Measurements from ENCODE around the gene BEND6.

Gene BEND6

DNA sequence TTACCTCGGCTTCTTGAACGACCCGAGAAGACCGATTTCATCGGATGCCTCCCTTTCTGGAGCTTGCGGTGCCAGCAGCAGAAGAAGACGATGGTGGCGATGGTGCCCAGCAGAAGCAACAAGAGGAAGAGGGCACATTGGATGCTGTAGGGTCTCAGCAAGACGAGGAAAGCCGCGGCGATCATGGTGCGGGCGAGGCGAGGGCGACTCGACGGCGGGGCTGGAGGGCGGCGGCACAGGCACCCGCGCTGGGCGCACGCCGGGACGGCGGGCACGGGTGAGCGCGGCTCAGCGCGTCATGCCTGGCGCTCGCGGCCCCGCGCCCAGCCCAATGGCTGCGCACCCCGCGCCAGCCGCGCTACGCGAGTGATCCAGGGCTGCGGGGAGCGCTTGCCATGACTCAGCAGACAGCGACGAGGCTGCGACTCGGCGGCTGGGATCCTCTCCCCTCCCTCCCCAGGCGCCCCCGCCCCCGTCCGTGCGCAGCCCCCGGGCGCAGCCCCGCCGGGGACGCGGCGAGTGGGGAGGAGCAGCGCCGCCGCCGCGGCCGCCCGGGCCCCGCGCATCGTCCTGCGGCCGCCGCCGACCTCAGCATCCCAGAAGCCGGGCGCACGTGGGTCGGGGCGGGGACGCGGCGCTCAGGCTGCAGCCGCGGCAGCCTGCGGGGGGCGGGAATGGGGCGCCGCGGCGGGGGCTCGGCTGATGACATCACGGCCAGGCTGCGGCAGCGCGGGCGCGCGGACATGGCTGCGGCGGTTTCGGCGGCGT, at the start of gene BEND6:
Gene BEND6, plus strand, starts transcription at position 705 of the 768 bp plus-strand sequence. CDS start 26,704 bp downstream, outside the sequence.
- DNase-seq (ENCODE audit: low read depth), result no peak

GRCh38 chr6:56905378-56905777, 49.5 kb upstream of the BEND6 start:
- DNase-seq (ENCODE audit: low read depth), result no peak

DNA sequence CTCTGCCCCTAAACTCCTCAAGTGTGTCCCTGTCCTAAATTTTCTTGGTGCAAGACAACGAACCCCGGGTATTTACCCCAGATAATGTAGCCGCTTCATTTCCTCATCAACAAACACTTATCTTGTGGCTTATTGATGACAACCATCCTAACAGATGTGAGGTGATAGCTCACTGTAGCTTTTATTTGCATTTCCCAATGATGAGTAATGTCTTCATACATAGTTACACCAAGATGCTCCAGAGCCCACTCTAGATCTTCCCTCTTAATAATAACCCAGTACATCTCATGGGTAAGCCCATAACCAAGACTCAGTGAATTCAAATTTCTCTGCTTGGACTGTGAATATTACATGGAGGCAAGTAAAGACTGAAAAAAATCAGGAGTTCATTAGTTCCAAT, 48.2 kb upstream of the BEND6 start:
- peak; percentile 63 for DNase-seq (ENCODE audit: low read depth)

DNA sequence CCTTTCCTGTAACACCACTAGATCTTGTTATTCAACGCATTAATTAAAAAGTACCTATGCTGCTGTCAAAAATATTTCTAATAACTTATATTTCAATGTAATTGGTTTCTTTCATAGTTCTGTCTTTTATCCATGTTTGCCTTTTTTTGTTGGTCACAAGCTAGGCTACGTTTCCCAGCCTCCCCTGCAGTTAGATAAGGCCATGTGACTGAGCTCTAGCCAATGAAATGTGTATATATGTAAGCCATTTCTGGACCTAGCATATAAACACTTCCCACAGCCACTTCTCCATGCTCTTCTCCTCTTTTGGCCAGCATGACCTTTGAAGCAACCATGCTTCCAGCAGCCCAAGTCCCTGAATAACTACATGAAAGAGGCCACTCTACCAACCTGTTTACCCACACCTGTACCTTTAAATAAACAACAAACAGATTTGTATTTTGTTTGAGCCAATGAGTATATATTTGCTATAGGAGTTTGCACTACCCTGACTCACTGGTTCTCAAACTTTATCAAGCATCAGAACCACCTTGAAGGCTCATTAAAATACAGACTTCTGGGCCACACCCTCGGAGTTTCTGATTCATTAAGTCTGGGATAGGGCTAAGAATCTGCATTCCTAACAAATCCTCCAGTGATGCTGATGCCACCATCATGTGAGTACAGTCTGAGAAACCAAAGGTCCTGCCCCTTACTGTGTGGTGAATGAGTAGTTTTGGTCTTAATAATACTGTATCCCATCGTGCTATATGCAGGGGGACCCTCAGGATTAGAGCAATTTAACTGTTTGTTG, 45.6 kb upstream of the BEND6 start:
- DNase-seq (ENCODE audit: low read depth), result no peak

DNA sequence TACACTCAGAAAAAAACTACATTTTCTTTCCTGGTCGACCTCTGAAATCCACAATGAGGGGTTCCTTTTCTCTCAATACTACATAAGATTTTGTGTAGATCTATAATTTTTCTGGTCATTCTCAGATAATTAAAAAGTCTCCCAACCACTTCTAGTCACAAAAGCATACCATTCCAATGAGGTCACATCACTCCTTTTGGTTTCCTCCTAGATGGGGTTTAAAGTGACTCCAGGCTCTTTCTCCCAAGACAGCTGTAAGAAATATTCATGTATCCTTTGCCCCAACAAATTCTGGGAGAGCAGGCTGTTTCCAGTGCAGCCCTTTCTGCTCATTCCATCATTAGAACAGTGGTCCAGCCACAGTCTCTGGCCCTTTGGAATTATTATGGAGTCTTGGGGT, 43.1 kb upstream of the BEND6 start:
- DNase-seq (ENCODE audit: low read depth), result peak; percentile 72

GRCh38 chr6:56913285-56914074, 41.4 kb upstream of the BEND6 start:
- DNase-seq (ENCODE audit: low read depth), result no peak

DNA sequence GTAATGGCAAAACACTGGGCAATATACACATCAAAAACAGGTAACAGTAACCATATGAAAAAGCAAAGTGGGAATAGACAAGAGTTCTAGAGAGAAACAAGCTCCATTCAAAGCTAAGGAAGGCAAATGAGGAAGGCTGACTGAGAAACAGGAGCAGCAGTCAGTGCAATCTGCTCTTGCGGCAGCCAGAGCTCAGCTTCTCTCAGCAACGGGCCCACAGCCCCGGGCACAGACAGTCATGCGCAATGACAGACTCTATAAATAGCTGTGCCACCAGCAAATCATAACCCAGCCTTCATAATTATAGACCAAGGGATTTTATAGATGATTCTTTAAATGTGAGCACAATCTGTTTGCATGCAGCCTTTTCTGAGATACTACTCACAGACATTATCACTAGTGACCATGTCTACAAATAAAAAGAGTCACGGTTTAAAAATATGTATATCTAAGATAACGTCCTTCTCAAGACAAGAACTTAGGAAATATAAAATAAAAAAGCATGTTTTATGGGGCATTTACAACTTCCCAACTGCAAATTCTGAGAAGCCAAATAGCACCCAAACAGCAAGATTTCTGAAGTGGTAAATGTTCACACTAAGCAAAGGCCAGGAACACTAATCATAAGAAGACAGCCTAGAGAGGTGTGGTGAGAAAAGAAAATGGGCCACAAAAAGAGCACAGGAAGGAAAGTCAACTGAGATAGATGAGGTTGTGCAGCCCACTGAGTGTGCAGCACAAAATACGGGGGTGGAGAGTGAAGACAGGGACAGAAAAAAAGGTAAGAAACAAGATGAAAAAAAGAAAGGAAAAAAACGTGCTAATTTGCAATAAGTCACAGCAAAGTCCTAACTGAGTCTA, 39.9 kb upstream of the BEND6 start:
- DNase-seq (ENCODE audit: low read depth), result no peak

DNA sequence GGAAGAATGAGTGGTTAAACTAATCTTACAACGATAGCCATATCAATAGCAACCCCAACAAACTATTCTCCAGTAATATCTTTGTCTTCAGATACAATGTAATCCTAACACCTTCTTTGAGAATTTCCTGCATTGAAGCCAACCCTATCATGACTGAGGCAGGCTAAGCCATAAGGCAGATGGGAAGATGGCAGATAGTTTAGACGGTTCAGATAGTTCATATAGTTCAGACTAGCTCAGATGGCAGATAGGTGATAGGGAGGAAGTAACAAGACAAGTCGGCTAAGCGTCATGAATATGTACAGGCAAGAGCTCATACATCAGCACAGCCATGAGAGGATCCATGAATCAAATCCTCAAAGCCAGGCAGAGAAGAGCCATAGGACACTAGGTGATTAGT, 39.1 kb upstream of the BEND6 start:
- no peak for DNase-seq (ENCODE audit: low read depth)

DNA sequence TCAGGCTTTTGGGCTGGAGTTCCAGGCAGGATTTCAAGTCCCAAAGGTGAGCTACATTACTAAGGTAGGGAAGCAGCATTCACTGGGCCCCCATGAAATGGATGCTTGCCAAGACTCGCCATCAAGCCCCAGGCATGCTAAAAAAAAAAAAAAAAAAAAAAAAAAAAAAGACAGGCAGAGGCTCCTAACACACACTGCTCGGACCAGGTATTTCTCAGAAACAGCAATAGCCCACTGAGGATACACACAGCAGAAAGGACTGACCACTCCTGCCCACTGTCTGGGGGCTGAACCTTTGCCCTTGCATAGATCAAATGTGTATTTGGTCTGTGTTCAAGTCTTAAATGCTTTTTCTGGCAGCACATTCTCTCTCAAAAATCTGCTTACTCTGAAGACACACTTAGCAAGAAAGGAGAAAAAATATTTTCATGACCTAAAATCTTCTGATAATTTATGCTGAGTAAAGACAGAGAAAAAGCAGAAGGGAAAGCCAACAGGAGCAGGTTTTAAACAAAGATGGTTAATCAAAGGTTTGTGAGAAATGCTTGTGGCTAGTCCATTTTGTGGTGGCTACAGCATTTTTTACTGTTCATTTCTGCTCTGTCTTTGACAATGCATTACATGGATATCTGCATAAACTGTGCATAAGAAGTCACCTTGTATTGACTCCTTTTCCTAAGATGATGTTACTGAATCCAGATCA, 37.9 kb upstream of the BEND6 start:
- DNase-seq (ENCODE audit: low read depth), result no peak

GRCh38 chr6:56922645-56923044, 32.3 kb upstream of the BEND6 start:
- no peak for DNase-seq (ENCODE audit: low read depth)

- no peak for DNase-seq (ENCODE audit: low read depth)
Measured at GRCh38 chr6:56923565-56923964, 31.3 kb upstream of the BEND6 start.

DNA sequence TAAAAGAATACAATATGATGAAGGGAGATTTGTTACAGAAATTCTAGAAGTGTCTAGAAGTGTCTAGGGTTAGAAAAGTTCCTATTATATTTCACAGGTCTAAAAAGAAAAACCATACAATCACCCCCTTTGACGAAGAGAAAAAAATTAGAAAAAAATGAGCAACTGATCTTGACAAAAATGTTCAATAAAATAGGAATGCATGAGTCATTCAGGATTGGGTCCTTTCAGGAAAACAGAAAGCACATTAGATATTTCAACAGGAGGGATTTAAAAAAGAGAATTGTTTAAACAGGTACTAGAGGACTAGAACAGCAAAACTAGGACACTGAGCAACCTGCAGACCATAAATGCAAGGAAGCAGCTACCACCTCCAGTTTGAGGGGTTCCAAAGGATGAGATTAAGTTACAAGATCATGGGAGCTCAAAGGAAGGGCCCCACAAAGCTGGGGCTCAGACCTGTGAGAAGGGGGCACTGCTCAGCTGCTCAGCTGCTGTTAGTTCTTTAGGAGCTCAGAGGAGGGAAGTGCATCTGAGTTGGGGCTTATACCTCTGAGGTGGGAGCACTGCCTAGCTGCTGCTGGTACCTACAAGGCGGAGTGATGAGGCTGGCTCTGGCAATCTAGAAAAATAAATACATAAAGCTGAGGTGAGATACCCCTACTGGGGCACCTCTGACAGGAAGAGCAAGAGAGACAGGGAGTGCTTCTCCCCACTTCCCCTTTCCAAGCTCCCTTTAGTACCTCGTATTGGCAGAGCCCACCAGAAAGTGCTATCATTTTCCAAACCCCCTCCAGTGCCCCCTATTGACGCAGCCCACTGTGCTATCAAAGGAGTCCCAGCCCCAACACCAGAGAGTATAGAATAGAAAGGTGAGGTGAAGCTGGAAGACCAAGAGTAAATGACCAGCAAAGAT, 27.1 kb upstream of the BEND6 start:
- DNase-seq (ENCODE audit: low read depth), result no peak

GRCh38 chr6:56930846-56931245, 24.1 kb upstream of the BEND6 start:
- DNase-seq (ENCODE audit: low read depth), result no peak

GRCh38 chr6:56932910-56933477, 21.9 kb upstream of the BEND6 start:
- no peak for DNase-seq (ENCODE audit: low read depth)

- no peak for DNase-seq (ENCODE audit: low read depth)
Measured at GRCh38 chr6:56933650-56934049, 21.3 kb upstream of the BEND6 start.

DNA sequence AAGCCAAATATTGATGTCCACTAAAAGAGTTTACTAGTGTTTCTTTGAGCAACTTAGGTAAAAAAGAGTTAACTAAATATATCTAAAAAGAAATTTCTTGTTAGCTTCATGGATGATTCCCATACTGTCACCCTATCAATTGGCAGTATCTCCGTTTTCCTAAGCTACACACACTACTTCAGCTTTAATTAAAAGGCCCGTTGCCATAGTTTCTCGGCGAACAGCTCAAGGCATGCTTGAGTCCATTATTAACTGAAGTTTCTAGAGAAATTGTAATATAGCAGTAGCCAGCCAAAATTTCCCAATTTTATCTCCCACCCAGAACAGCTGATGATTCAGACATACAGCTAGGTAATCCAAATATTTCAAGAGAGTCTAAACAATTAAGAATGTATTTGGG, 20.0 kb upstream of the BEND6 start:
- DNase-seq (ENCODE audit: low read depth), result no peak

GRCh38 chr6:56936466-56936865, 18.4 kb upstream of the BEND6 start:
- DNase-seq (ENCODE audit: low read depth), result no peak

DNA sequence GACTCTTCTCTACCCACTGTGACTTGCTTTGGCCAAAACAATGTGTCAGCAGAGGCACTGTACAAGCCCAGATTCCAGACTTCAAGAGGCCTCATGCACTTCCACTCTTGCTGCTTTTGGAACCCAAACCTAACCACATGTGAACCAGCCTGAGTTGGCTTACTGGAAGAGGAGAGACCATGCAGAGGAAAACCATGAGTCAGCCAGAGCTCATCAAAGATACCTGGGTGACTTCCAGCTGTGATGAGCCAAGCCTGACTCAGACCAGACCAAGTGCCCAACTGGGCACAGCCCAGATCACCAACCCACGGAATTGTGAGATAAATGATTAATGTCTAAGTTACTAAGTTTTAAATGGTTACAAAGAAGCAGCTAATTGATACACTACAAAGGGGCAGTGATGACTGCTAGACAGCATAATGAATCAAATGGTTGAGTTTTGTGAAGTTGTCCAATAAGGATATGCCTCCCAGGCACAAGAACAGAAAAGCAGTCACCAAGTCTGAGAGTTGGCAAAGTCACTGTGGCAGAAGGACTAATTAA, 16.2 kb upstream of the BEND6 start:
- DNase-seq (ENCODE audit: low read depth), result peak; percentile 99

- DNase-seq (ENCODE audit: low read depth), result no peak
Measured at GRCh38 chr6:56940463-56940862, 14.4 kb upstream of the BEND6 start.

Data from HS-5 (cell line).